HPDE6-E6E7 (cell line): ENCODE data around the gene AOX1.
"Not testable (repeated sequence)": the region's sequence is repeated elsewhere in the genome, so short reads cannot be mapped to it uniquely, and the experiment has no call there.

Experiments used
- DNase-seq: peaks from one replicate; pipeline ENCODE4 v3.0.0; 2011; ENCODE audit warnings: missing footprints; ENCODE audit errors: extremely low spot score

Gene AOX1

DNA sequence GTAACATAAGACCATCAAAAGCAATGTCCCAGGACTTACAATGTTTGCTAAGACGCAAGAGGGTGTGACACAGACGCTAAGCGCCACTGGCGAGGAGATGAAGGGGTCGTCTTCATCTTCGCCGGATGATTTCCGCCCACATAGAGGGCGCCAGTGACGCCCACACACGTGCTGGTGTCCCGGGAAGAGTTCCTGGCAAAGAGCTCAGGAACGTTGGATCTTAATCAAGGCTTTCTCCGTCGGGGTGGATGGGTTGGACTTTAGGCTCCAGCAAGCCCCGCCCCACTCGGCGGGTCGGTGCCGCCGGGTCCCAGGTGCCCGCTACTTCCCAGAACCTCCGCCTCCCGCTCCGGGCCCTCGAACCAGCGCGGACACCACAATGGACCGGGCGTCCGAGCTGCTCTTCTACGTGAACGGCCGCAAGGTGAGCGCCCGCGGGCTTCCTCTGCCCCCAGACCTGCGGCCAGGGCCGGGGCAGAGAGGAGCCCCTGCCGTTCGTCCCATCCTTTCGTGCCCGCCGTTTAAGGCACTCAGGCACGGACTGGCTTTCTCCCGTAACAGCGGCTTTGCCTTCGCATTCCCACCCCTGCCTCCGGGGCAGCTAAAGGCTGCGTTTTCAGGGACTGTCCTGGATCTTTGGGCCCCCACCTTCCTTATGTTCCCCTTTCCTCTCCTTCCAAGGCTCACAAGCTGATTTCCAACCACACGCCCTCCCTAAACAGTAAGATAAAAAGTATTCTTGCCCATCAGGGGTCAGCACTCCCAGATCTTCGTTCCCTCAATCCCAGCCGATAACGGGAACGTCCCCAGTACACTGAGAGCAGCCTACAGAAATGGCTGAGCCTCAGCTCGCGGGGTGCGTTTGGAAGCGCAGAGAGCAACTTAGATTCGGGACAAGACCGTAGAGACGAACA, at the start of gene AOX1:
Gene AOX1, plus strand, starts transcription at position 285 of the 914 bp plus-strand sequence. Its CDS starts 95 bp downstream, at position 380.
- DNase-seq, result no peak

DNA sequence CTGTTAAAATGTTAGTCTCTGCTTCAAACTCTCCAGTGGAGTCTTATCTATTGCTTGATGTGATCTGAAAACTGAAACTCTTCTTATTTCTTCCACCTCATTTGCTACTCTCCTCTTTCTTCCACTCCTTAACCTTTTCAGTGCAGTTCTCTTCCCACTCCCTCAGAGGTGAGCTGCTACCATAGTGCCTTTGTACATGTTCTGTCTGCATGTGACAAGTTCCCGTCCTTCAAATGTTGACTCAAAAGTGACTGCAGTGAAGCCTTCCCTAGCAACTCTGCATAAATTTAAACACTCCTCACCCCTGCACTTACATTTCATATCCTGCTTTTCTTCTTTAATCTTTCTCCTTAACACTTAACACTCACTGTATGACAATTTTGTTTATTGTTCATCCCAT, 47.7 kb upstream of the AOX1 start:
- DNase-seq, result no peak

DNA sequence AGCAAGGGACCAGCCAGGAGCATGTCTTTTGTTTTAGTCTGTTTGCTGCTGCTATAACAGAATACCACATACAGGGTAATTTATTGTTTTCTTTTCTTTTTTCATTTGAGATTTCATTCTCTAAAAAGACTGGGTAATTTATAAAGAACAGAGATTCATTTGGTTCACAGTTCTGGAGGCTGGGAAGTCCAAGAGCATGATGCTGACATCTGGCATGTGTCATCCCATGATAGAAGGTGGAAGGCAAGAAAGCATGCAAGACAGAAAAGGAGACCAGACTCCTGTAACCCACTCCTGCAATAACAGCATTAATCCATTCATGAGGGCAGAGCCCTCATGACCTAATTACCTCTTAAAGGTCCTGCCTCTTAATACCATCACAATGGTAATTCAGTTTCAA, 45.0 kb upstream of the AOX1 start:
- no peak for DNase-seq

DNA sequence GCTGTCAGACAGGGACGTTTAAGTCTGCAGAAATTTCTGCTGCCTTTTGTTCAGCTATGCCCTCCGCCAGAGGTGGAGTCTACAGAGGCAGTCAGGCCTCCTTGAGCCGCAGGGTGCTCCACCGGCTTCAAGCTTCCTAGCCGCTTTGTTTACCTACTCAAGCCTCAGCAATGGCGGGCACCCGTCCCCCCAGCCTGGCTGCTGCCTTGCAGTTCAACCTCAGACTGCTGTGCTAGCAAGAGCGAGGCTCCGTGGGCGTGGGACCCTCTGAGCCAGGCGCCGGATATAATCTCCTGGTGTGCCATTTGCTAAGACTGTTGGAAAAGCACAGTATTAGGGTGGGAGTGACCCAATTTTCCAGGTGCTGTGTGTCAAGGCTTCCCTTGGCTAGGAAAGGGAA, 19.2 kb upstream of the AOX1 start:
- not testable (repeated sequence) for DNase-seq

DNA sequence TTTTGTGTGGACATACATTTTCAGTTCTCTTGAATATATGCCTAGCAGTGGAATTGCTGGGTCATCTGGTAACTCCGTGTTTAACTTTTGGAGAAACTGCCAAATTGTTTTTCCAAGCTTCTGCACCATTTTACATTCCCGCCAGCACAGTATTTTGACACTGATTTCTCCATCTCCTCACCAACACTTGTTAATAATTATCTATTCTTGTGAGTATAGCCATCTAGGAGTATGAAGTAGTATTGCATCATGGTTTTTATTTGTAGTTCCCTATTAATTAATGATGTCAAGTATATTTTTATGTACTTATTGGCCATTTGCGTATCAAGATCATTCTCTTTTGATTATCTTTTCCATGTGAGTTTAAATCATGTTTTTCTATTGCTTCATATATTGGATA, 17.9 kb upstream of the AOX1 start:
- DNase-seq, result no peak

DNA sequence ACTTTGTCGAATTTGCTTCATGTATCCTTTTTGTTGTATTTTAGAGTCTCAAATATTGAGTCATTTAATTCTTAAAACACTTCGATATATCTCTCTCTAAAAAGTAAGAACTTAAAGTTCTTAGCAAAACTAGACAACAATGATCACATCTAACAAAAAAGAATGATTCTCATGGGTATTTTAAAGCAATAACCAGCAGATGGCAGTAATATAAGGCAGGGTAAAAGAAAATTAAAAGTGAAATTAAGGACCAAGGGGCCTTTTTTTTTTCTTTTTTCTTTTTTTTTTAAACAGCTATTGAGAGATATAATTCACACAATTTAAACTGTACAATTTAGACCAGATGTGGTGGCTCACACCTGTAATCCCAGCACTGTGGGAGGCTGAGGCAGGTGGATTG, 9.9 kb upstream of the AOX1 start:
- no peak for DNase-seq

DNA sequence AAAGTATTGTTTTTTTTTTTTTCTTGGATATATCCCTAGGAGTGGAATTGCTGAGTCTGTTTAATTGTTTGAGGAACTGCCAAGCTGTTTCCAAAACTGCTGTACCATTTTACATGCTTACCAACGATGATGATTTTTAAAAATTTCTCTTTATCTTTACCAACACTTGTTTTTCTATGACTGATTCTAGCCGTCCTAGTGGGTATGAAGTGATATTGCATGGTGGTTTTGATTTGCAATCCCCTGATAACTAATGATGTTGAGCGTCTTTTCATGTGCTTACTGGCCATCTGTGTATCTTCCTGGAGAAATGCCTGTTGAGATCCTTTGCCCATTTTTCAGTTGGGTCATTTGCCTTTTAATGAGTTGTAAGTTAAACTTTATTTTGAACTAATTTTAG, 8.8 kb upstream of the AOX1 start:
- DNase-seq, result no peak

DNA sequence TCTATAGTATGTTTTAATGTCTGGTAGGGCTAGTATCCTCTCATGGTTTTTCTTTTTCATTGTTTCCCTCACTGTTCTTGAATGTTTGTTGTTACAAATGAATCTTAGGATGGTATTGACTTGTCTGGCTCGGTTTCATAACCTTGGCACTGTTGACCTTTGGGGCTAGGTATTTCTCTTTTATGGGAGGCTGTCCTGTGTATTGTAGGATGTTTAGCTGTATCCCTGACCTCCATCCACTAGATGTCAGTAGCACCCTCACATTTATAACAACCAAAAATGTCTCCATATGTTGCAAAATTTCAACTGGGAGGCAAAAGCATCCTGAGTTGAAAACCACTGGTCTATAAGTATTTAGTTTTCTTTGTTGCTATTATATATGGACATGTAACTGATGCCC, 7.0 kb upstream of the AOX1 start:
- no peak for DNase-seq

DNA sequence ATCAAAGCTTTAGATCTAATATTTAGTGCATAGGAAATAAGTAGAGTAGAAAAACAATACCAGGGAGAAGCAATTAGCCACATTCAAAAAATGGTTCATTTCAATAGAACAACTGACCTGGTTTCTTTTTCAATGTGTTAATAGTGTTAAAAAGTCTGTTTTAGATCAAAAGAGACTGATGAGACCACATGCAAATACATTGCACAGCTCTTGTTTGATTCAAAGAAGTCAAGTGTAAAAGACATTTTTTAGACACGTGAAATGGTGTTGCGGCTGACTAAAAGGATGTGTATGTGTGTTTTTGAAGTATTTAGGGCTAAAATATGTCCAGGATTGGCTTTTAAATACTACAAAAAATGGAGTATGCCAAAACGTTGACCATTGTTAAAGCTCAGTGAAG, 1.2 kb upstream of the AOX1 start:
- no peak for DNase-seq

DNA sequence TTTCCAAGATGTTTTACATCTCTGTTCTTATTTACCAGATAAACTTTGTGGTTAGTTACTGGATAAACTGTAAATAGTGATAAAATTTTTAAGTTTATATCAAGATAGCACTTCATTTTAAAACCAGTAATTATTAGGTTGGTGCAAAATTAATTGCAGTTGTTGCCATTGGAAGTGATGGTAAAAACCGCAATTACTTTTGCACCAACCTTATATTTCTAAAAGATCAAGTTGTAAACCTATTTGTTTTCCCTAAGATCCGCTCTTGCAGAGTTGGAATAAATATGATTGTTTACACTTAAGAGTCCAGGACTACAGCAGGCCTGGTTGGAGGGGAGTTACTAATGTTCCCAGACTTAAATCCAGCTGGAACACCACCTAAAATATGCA, 479 bp upstream of the AOX1 start:
- DNase-seq, result no peak

DNA sequence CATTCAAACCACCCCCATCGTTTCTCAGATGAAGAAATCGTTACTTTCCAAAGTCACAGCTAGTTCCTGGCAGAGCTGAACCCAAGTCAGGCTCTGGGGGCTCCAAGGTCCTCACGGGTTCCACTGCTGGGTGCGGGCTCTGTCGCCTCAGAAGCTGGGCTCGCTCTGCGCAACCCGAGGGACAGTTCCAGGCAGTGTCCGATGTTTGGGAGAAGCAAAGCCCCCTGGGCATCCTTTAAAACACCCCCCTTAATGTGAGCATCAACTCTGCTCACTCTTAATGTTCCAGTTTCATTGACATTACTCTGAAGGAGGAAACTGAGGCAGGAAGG, 796 bp downstream of the AOX1 start:
- DNase-seq, result no peak

DNA sequence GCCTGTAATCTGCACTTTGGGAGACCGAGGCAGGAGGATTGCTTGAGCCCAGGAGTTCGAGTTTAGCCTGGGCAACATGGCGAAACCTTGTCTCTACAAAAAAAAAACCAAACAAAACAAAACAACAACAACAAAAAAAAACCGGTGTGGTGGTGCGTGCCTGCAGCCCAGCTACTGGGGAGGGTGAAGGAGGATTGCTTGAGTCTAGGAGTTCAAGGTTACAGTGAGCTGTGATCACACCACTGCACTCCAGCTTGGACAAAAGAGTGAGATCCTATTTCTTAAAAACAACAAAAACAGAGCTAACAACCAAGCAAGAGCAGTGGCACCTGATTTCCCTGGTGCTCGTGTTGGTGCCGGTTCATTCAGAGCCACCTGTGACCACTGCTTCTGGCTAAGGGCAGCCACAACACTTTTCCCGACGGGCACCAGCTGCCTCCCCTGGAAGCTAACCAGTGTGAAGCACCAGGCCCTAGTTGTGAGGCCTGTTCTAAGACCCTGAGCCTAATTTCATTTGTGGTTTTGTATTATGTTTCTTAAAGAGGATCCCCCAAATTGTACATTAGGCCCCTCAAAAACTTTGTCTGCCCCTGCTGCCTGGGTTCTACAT, 1.3 kb downstream of the AOX1 start:
- DNase-seq, result no peak

DNA sequence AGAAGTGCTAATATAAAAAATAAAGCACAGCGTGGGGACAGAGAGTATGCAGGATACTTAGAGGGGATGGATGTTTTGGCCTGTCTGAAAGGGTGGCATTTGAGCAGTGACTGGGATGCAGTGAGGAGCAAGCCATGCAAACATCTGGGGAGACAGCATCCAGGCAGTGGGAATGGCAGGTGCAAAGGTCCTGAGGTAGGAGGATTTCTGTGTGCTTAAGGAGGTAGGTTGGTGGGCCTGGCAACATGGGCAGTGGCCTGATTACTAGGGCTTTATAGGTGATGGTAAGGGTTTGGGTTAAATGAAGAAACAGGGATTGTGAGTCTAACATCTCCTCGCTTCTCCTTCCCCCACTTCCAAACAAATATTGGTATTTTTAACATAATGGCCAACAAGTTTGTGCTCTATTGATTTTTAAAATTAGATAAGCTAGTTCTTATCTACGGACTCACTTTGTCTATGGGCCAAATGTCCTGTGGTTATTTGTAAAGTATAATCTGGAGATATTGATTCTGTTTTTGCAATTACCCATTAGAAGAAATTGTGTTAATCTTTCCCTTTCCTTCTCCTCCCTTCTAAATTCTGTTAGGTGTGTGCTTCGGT, 2.4 kb downstream of the AOX1 start:
- no peak for DNase-seq

DNA sequence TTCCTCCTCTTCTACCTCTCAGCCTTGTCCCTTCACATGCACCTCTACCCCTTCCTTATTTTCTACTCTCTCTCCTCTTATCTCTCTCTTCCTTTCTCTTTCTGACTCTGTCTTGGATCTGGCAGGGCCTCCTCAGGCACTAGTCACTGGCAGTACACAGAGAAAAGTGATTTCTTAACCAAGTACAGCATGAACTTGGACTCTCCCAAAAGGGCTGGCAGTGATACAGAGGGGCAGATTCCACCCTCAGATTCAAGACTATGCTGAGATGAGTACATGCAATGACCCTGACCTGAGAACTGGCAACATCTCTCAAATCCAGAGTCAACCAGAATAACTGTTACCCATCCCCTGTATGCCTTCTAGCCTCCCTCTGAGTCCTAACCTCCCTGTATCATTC, 4.3 kb downstream of the AOX1 start:
- DNase-seq, result no peak

DNA sequence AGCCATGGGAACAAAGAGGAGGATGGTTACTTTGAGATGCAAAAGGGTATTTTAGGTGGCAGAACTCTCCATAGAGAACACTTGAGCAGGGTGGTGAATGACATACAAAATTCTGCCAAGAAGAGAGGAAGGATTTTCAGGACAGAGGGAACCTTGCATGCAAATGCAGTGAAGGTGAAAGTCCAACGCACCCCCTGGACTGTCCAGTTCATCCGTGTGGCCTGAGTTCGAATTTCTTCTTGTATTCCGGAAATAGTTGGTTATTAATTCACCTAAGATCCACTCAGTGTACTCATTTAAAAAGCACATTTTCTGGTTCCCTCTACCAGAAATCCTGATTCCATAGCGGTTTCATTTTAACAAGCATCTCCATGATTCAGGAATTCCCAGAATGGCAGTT, 5.5 kb downstream of the AOX1 start:
- DNase-seq, result no peak

DNA sequence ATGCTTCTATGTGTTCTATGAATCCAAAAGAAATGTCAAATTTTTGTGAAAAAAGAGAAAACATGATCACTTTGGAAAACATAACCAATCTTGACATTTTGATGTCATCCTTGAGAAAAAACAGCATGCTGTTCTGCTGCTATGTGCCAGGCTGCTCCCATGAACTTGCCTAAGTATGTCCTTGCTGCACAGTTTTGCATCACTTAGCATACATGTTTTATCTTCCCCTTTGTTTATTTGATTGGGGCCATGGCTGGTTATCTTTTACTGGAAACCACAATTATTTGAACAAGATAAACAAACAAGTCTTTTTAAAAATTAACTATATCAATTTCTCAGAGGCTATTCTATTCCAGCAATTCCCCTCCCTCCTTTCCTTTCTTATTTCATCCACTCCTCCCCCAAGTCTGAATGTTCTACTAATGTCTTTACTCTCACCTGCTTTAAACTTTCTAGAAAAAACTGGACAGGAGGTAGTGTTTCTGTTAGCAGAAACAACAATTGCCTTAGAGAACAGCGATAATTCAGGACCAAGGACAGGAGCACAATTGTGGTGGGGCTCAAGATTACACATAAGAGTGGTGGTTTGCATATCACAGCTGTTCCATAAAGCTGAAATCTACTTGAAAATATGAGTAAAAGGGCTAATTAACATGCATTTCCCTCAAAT, 6.7 kb downstream of the AOX1 start:
- DNase-seq, result no peak

DNA sequence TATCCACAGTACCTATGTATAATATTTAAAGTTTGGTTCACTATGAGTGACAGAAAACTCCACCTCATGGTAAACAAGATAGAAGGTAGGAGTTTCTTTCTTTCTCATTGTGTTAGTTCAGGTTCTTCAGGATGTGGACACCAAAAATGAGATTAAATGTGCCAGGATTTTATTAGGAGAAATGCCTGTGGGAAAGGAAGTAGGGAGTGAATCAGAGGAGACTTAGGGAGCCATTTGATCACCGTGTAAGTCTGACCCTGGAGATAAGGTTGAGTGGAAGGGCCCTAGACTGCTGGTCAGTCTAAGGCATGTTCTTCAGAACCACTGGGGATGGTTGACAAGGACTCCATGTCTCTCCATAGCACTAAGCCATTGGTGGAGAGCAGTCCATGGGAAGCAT, 8.1 kb downstream of the AOX1 start:
- no peak for DNase-seq

DNA sequence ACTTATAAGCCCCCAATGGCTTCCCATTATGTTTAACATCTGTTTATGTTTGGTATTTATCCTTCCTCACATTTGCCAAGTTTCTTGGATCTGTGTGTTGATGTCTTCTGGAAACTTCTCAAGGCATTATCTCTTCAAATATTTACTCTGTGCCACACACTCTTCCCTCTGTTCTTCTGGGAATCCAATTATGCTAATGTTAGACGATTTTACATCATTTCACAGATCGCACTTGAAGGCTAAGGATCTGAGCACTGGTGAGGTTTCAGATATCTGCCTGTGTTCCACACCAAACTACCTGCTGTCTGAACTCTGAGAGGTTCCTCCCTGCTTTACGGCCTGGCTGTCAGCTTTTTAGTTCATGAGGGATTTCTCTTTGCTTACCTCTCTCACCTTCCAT, 10.1 kb downstream of the AOX1 start:
- no peak for DNase-seq

DNA sequence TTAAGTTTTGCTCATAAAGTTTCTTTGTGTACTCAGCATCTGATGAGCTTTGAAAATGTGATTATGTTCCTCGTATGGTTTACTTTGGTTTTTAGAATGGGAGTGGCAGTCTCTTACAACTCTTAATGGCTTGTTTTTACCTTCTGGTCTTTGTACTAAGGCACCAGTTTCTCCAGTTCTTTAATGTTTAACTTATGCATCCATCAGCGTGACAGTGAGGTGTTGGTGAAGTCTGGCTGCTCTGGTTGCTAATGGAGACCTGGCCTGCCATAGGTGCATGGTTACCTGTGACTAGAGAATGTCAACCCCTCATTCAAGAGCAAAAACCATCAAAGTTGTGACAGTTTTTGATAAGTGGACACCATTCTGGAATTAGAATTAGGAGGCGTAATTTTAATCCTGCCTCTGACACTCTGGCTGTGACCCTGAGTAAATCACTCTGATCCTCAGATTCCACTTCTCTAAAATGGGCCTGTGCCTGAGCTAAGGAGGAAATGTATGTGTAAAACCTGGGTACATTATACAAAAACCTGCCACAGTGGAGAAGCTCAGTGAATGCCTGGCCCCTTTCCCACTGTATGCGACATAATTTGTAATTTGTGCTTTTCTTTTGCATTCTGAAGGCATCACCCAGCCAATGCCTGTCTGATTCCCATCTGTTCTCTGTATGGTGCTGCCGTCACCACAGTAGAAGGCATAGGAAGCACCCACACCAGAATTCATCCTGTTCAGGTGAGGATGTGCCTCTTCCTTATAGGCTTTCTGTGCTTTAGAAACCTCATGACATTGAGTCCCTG, 11.2 kb downstream of the AOX1 start:
- no peak for DNase-seq

DNA sequence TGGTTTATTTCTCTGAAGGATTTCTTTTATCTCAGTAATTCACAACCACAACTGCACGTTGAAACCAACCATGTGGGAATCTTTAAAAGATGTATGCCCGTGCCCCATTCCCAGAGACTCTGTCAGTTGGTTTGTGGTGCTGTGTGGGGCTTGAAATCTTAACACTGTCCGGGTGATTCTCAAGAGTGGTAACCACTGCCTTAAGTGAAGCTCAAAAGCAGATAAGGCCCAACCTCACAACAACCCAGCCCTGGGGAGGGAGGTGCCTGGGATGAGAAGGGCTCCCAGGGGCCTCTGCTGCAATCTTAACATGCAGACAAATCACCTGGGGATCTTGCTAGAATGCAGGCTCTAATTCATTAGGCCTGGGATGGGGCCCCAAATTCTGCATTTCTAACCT, 13.4 kb downstream of the AOX1 start:
- DNase-seq, result no peak

DNA sequence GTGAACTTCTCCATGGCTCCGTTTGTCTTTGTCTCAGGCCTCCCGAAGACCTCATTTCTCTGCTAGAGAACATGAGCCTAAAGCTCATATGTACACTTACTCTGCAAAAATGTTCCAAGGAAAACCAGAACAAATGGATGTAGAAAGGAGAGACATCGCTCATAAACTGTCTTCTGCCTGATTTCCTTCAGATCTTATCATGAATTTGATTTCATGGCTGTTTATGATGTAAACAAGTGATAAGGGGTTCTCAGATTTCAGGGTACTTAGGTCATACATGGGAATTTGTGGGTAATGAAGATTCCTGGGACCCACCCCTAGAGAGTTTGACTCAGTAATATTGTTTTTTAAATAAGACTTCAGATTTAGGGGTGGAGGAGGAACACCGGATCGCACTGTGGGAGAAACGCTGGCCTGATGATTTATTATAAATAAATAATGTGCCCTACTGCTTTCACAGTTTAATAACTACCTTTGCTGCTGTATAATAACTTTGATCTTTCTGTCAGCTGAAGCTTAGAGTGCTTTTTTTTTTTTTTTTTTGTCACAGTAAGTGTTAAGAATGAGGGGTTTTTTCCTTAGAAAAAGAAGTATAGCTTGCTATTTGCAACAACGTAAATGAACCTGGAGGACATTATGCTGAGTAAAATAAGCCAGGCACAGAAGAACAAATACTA, 14.9 kb downstream of the AOX1 start:
- DNase-seq, result no peak
